GM13977 (cell line): ENCODE data around the gene PSMC4.

Experiments
- DNase-seq: peaks from one replicate; pipeline ENCODE4 v3.0.0; 2012; ENCODE audit warnings: low spot score
- CTCF ChIP-seq: IDR thresholded peaks from 2 replicates; pipeline ENCODE4 v1.5.1; 2012; ENCODE audit warnings: mild to moderate bottlenecking, control low read depth; ENCODE audit not compliant: insufficient read depth; ENCODE audit errors: extremely low read depth, missing control alignments
- in situ Hi-C: fragments of 300-500 bp; cut with MboI; formaldehyde crosslinking; loops from one replicate; pipeline ENCODE4 v1.12.0; 2022; ENCODE audit warnings: low sequenced_read_pairs, low pct_unique_long_range_greater_than_20kb, mixed read lengths, inconsistent platforms; ENCODE audit not compliant: unreplicated experiment

PSMC4 gene

GRCh38 chr19:39968789-39969188 is 2.2 kb upstream of the PSMC4 start:
- no peak for DNase-seq
- in situ Hi-C loops, result loop anchor here (10.0 kb wide), 1 partner anchor 74 kb away; no protein-coding TSS in a partner anchor
- no peak for TF ChIP-seq CTCF

- in situ Hi-C loops, result loop anchor here (10.0 kb wide), 1 partner anchor 74 kb away; no protein-coding TSS in a partner anchor
- DNase-seq, result no peak
- TF ChIP-seq CTCF, result no peak
Measured at GRCh38 chr19:39969266-39969665, 1.7 kb upstream of the PSMC4 start.

- in situ Hi-C loops, result loop anchor here (10.0 kb wide), 1 partner anchor 75 kb away; no protein-coding TSS in a partner anchor
- no peak for TF ChIP-seq CTCF
- DNase-seq, result no peak
Measured at GRCh38 chr19:39969681-39970424, 1.1 kb upstream of the PSMC4 start.

GRCh38 chr19:39970425-39970674 is 615 bp upstream of the PSMC4 start:
- in situ Hi-C loops, result no loop called here
- no peak for DNase-seq
- no peak for TF ChIP-seq CTCF

- no peak for DNase-seq
- no peak for TF ChIP-seq CTCF
- in situ Hi-C loops, result no loop called here
Measured at GRCh38 chr19:39971380-39972035, 543 bp downstream of the PSMC4 start.

GRCh38 chr19:39974377-39975155 is 3.6 kb downstream of the PSMC4 start:
- no peak for TF ChIP-seq CTCF
- in situ Hi-C loops, result no loop called here
- no peak for DNase-seq
